HepG2 (cell line): Measurements from ENCODE around the gene PLPPR2. TPM values are rescaled to one million over a fixed set of nuclear protein-coding genes. Genes with fewer than 3 reads are reported as not detected.

Source experiments
- ATAC-seq: fragments of 200-7000 bp; cut with Tn5 transposase; 3 replicates; pipeline ENCODE4 v1.9.1; 2020; ENCODE audit warnings: mild to moderate bottlenecking, moderate library complexity
- BruUV-seq: library from RNA; stranded (reverse); fragments of 400-500 nt; replicated peaks from 2 replicates; lab custom pipeline; 2021; lab: Mats Ljungman, UMichigan
- CTCF ChIA-PET: fragments of 300-600 bp; formaldehyde crosslinking; extraction: SDS; loops from one replicate; lab custom pipeline; 2021; ENCODE audit warnings: low total read pairs, inconsistent platforms, low intra/inter-chr PET ratio; lab: Yijun Ruan, JAX
- POLR2A ChIA-PET: fragments of 350-600 bp; sonication (Branson Sonifier 250); formaldehyde crosslinking; loops from one replicate; lab custom pipeline; 2020; ENCODE audit warnings: antibody characterized with exemption, inconsistent platforms; lab: Yijun Ruan, JAX
- DNase-seq: peaks from one replicate; pipeline ENCODE4 v3.0.0-alpha.2; 2015; ENCODE audit warnings: low spot score
- FAIRE-seq: peaks from 3 replicates; lab custom pipeline; 2011; peaks lifted over from hg19 to GRCh38; lab: Jason Lieb, UNC
- H2AFZ ChIP-seq: one replicate; pipeline ENCODE4 v1.6.1; 2011; ENCODE audit warnings: low read length, inconsistent platforms
- H3K27ac ChIP-seq: fragments of 300-600 bp; 3 replicates; pipeline ENCODE4 v1.8.0; 2011; ENCODE audit warnings: mixed run types, mild to moderate bottlenecking, mixed read lengths, low read length, inconsistent platforms; ENCODE audit not compliant: insufficient read depth; ENCODE audit errors: extremely low read length
- H3K27me3 ChIP-seq, 2 experiments: fragments of 200-600 bp in 1 of 2; 2 replicates in 1 of 2; 3 replicates in 1 of 2; pipeline versions ENCODE4 v1.6.0 to v1.8.0; 2011; ENCODE audit warnings: low read length in 2 of 2, mild to moderate bottlenecking in 2 of 2, moderate library complexity in 2 of 2, inconsistent platforms in 1 of 2; ENCODE audit not compliant: insufficient read depth in 2 of 2, control insufficient read depth in 1 of 2
- H3K36me3 ChIP-seq, 2 experiments: fragments of 200-600 bp in 1 of 2; replicated peaks in 1 of 2; 2 replicates in 1 of 2; 3 replicates in 1 of 2; pipeline versions ENCODE4 v1.5.1 to v1.8.0; 2011; ENCODE audit warnings: low read length in 2 of 2, inconsistent platforms in 1 of 2; ENCODE audit not compliant: insufficient read depth in 2 of 2, control insufficient read depth in 1 of 2
- H3K4me1 ChIP-seq: 2 replicates; pipeline ENCODE4 v1.5.1; 2012; ENCODE audit warnings: low read length, inconsistent platforms; ENCODE audit not compliant: insufficient read depth
- H3K4me2 ChIP-seq: 2 replicates; pipeline ENCODE4 v1.6.0; 2011; ENCODE audit warnings: low read depth, low read length, inconsistent platforms
- H3K4me3 ChIP-seq, 3 experiments: fragments of 200-600 bp in 1 of 3; sonication (generic), shearing (Covaris generic) in 1 of 3; replicated peaks in 1 of 3; 2 replicates each; pipeline ENCODE4 v1.5.1; 2011 to 2016; ENCODE audit warnings: low read length in 3 of 3, inconsistent platforms in 2 of 3, low read depth in 2 of 3, mild to moderate bottlenecking in 2 of 3, control low read depth in 1 of 3, mixed read lengths in 1 of 3; ENCODE audit not compliant: insufficient read depth in 1 of 3
- H3K79me2 ChIP-seq: one replicate; pipeline ENCODE4 v1.6.1; 2011; ENCODE audit warnings: low read length, inconsistent platforms; ENCODE audit not compliant: insufficient read depth
- H3K9ac ChIP-seq: 2 replicates; pipeline ENCODE4 v1.6.0; 2011; ENCODE audit warnings: mild to moderate bottlenecking, low read depth, low read length, inconsistent platforms; ENCODE audit not compliant: insufficient read depth
- H3K9me3 ChIP-seq: 2 replicates; pipeline ENCODE4 v1.5.1; 2012; ENCODE audit warnings: mild to moderate bottlenecking, low read length
- H4K20me1 ChIP-seq: 2 replicates; pipeline ENCODE4 v1.6.0; 2011; ENCODE audit warnings: inconsistent platforms, mild to moderate bottlenecking, low read length, moderate library complexity; ENCODE audit not compliant: insufficient read depth
- BATF2 ChIP-seq: sonication (generic); formaldehyde crosslinking; IDR thresholded peaks from 2 replicates; pipeline ENCODE4 v1.8.0; 2022; ENCODE audit warnings: mild to moderate bottlenecking, missing genetic modification reagents, moderate library complexity
- HNRNPLL ChIP-seq: fragments of 200-400 bp; formaldehyde crosslinking; IDR thresholded peaks from 2 replicates; pipeline ENCODE4 v1.6.1; 2017; ENCODE audit warnings: mild to moderate bottlenecking, low read depth, low read length; ENCODE audit not compliant: poor library complexity, severe bottlenecking
- MXD1 ChIP-seq: sonication (generic); formaldehyde crosslinking; IDR thresholded peaks from 2 replicates; pipeline ENCODE4 v1.4.0; 2020; ENCODE audit warnings: mild to moderate bottlenecking, missing genetic modification reagents
- PAF1 ChIP-seq: IDR thresholded peaks from 2 replicates; pipeline ENCODE4 v1.6.1; 2016; ENCODE audit warnings: missing genetic modification reagents, missing compliant biosample characterization
- PBX2 ChIP-seq: IDR thresholded peaks from 2 replicates; pipeline ENCODE4 v1.6.1; 2016; ENCODE audit warnings: control low read depth
- SALL1 ChIP-seq: sonication (generic); formaldehyde crosslinking; IDR thresholded peaks from 2 replicates; pipeline ENCODE4 v1.8.0; 2022; ENCODE audit warnings: mild to moderate bottlenecking, missing genetic modification reagents
- TEF ChIP-seq: sonication (generic); formaldehyde crosslinking; IDR thresholded peaks from 2 replicates; pipeline ENCODE4 v1.5.0; 2020; ENCODE audit warnings: missing genetic modification reagents
- ZNF24 ChIP-seq: fragments of 450-650 bp; IDR thresholded peaks from 2 replicates; pipeline ENCODE4 v1.6.1; 2017; ENCODE audit warnings: antibody characterized with exemption, mild to moderate bottlenecking
- WGBS: methylation state at CpG from one replicate; pipeline ENCODE4 v1.1.6; 2017; ENCODE audit warnings: low lambda C conversion rate; 5-methylcytosine and 5-hydroxymethylcytosine counted together
- in situ Hi-C: cut with HindIII; loops from 2 replicates; pipeline ENCODE4 v1.10.0; 2017; ENCODE audit warnings: low pct_unique_long_range_greater_than_20kb; ENCODE audit not compliant: extremely low pct_ligation_motif_present
- intact Hi-C: fragments of 100-400 bp; cut with micrococcal nuclease; formaldehyde crosslinking; loops from one replicate; pipeline ENCODE4 v1.10.0; 2022; ENCODE audit not compliant: unreplicated experiment
- polyA plus RNA-seq, 8 experiments: library from polyadenylated mRNA; depleted of rRNA in 3 of 8; stranded (reverse) in 7 of 8; unstranded in 1 of 8; fragments of >200 nt; fragmentation: Illumina TruSeq in 4 of 8; extraction: Trizol in 4 of 8; gene quantifications; 2 replicates each; pipeline versions ENCODE4 v1.2.1 to v1.2.3, GENCODE V29; 2011 to 2016; ENCODE audit warnings: low read depth in 4 of 8, missing spikeins in 1 of 8, mixed read lengths in 1 of 8; ENCODE audit not compliant: insufficient read depth in 1 of 8
- total RNA-seq, 5 experiments: library from RNA; depleted of rRNA; stranded (reverse); fragments of >200 nt; fragmentation: Illumina TruSeq; extraction: Trizol; gene quantifications; 2 replicates each; pipeline ENCODE4 v1.2.3, GENCODE V29; 2016; ENCODE audit warnings: low read depth in 1 of 5
- TF ChIP-seq, protein P1 (sequence below): sonication (generic); formaldehyde crosslinking; IDR thresholded peaks from 2 replicates; pipeline ENCODE4 v1.9.0; 2021; ENCODE audit warnings: mild to moderate bottlenecking, missing genetic modification reagents

Gene PLPPR2
- total and polyA plus RNA-seq, 2 of the 13 experiments (the other 11 are each of a cell fraction or from before 2014, with no cell fraction given): 1.5 to 2.1 TPM

DNA sequence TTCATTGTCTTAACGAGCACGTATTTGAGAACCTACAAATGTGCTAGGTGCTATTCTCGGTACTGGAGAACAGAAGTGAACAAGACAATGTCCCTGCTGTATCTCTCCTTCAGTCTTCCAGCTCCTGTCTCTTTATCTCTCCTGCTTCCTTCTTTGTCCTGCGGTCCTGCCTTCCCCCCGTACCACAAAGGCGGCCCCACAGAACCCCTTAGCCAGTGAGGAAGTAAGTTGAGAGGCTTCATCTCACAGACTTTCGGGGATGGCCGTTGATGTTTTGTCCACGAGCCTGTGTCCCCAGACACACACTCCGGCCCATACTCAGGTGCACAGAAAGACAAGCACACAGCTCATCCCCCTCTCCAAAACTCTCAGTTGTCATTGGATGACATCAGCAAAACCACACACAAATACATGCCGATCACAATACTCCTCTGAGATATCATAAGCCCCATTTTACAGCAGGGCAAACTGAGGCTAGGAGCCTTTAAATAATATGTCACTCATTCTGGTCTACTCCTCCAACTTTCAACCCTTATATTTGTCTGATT lies 18.7 kb downstream of the PLPPR2 start (continued):
- TF ChIP-seq, protein P1, sequence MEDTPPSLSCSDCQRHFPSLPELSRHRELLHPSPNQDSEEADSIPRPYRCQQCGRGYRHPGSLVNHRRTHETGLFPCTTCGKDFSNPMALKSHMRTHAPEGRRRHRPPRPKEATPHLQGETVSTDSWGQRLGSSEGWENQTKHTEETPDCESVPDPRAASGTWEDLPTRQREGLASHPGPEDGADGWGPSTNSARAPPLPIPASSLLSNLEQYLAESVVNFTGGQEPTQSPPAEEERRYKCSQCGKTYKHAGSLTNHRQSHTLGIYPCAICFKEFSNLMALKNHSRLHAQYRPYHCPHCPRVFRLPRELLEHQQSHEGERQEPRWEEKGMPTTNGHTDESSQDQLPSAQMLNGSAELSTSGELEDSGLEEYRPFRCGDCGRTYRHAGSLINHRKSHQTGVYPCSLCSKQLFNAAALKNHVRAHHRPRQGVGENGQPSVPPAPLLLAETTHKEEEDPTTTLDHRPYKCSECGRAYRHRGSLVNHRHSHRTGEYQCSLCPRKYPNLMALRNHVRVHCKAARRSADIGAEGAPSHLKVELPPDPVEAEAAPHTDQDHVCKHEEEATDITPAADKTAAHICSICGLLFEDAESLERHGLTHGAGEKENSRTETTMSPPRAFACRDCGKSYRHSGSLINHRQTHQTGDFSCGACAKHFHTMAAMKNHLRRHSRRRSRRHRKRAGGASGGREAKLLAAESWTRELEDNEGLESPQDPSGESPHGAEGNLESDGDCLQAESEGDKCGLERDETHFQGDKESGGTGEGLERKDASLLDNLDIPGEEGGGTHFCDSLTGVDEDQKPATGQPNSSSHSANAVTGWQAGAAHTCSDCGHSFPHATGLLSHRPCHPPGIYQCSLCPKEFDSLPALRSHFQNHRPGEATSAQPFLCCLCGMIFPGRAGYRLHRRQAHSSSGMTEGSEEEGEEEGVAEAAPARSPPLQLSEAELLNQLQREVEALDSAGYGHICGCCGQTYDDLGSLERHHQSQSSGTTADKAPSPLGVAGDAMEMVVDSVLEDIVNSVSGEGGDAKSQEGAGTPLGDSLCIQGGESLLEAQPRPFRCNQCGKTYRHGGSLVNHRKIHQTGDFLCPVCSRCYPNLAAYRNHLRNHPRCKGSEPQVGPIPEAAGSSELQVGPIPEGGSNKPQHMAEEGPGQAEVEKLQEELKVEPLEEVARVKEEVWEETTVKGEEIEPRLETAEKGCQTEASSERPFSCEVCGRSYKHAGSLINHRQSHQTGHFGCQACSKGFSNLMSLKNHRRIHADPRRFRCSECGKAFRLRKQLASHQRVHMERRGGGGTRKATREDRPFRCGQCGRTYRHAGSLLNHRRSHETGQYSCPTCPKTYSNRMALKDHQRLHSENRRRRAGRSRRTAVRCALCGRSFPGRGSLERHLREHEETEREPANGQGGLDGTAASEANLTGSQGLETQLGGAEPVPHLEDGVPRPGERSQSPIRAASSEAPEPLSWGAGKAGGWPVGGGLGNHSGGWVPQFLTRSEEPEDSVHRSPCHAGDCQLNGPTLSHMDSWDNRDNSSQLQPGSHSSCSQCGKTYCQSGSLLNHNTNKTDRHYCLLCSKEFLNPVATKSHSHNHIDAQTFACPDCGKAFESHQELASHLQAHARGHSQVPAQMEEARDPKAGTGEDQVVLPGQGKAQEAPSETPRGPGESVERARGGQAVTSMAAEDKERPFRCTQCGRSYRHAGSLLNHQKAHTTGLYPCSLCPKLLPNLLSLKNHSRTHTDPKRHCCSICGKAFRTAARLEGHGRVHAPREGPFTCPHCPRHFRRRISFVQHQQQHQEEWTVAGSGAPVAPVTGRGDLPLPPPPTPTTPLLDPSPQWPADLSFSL: 0 out of 2 replicates have a peak, but pooled peaks have one; percentile 18

- DNase-seq: peak; percentile 99
- FAIRE-seq: peak; percentile 99
- BruUV-seq: TSS peak; percentile 97
- H4K20me1 ChIP-seq: no peaks in the 10 kb centered on the region
- peaks cover 12% of the 10 kb centered on the region for H3K79me2 ChIP-seq
- ChIA-PET CTCF (no interaction called here), POLR2A (interaction anchor here (0.6 to 3.3 kb wide), 52 partner anchors 9 to 539 kb away, joined by 3 to 68 read pairs (median 4); partner anchors contain the start of genes CCDC159, ECSIT, ELOF1 and EPOR)
- H3K4me3 ChIP-seq: peak within 1 kb of the TSS; percentile 69 to 80 (median 75)
- intact Hi-C loops (loop anchor here (1.0 kb wide), 1 partner anchor 30 kb away; no protein-coding TSS in a partner anchor), in situ Hi-C loops (no loop called here)
- no peaks in the 10 kb centered on the region for H3K9me3 ChIP-seq
- peak within 1 kb of the TSS; percentile 94 for H3K4me2 ChIP-seq
- H2AFZ ChIP-seq: no peak within 1 kb of the TSS
- H3K36me3 ChIP-seq: 0 out of 5 replicates have a peak, but pooled peaks cover 1 to 6% of the 10 kb centered on the region in 2 experiments
- H3K27me3 ChIP-seq: no peaks in the 10 kb centered on the region; a peak in 1 of 5 replicates
- peak; percentile 94 for ATAC-seq
- peaks cover 35% of the 10 kb centered on the region for H3K4me1 ChIP-seq
- H3K9ac ChIP-seq: peak within 1 kb of the TSS; percentile 86
- WGBS: under 1% methylated on average over 30 of the region's 44 CpGs
- peak within 1 kb of the TSS; percentile 95 for H3K27ac ChIP-seq
- TF ChIP-seq BATF2 (CRISPR knock-in tag): no peak
- TF ChIP-seq SALL1 (CRISPR knock-in tag): peak; percentile 86
- TF ChIP-seq PAF1 (CRISPR knock-in tag): no peak
- peak; percentile 90 for TF ChIP-seq PBX2 (CRISPR knock-in tag)
- TF ChIP-seq MXD1 (CRISPR knock-in tag): 0 out of 2 replicates have a peak, but pooled peaks have one; percentile 42
- no peak for TF ChIP-seq ZNF24
- peak; percentile 50 for TF ChIP-seq HNRNPLL
- no peak for TF ChIP-seq TEF
These were observed 19.4 kb downstream of the PLPPR2 start, which contains the start of gene SWSAP1 for GRCh38 chr19:11374433-11375142. Gene SWSAP1, plus strand, starts transcription at chr19:11374666. Its CDS starts 15 bp downstream, at chr19:11374681.
